Skeletal muscle satellite cell (primary cell): ENCODE data around the gene FZD10. TPM values are rescaled to one million over a fixed set of nuclear protein-coding genes. Genes with fewer than 3 reads are reported as not detected.

Experiments
- H3K27me3 ChIP-seq: 2 replicates; pipeline ENCODE4 v1.7.0; 2013; ENCODE audit warnings: low read length; ENCODE audit not compliant: control insufficient read depth, insufficient read depth
- H3K36me3 ChIP-seq: 2 replicates; pipeline ENCODE4 v1.7.0; 2013; ENCODE audit warnings: mild to moderate bottlenecking, control low read depth, low read length; ENCODE audit not compliant: insufficient read depth
- H3K4me1 ChIP-seq: 2 replicates; pipeline ENCODE4 v1.7.0; 2013; ENCODE audit warnings: low read length; ENCODE audit not compliant: control insufficient read depth, insufficient read depth
- H3K4me2 ChIP-seq: 2 replicates; pipeline ENCODE4 v1.7.0; 2013; ENCODE audit warnings: mild to moderate bottlenecking, low read length
- H3K4me3 ChIP-seq: 2 replicates; pipeline ENCODE4 v1.7.0; 2013; ENCODE audit warnings: low read length
- H3K9ac ChIP-seq: 2 replicates; pipeline ENCODE4 v1.7.0; 2013; ENCODE audit warnings: mild to moderate bottlenecking, low read depth, low read length, moderate library complexity
- H3K9me3 ChIP-seq: replicated peaks from 2 replicates; pipeline ENCODE4 v1.7.0; 2013; ENCODE audit warnings: mild to moderate bottlenecking, control low read depth, low read length
- total RNA-seq: library from RNA; depleted of rRNA; stranded (reverse); fragments of >200 nt; gene quantifications from 2 replicates; pipeline ENCODE4 v1.2.3, GENCODE V29; 2012; rRNA removed

FZD10 gene
- 0.22 and 0.25 TPM in 2 replicates for total RNA-seq

GRCh38 chr12:130162267-130162666 lies at the start of gene FZD10:
FZD10 (plus strand) TSS chr12:130162464; CDS start chr12:130162943, 479 bp downstream.
- H3K36me3 ChIP-seq, result no peaks in the 10 kb centered on the region
- H3K4me1 ChIP-seq, result no peaks in the 10 kb centered on the region
- no peaks in the 10 kb centered on the region for H3K9me3 ChIP-seq
- H3K4me3 ChIP-seq, result no peak within 1 kb of the TSS
- H3K4me2 ChIP-seq, result peak within 1 kb of the TSS; percentile 47
- peaks cover 13% of the 10 kb centered on the region for H3K27me3 ChIP-seq
- no peak within 1 kb of the TSS for H3K9ac ChIP-seq

GRCh38 chr12:130114952-130115351 lies 47.3 kb upstream of the FZD10 start:
- H3K9ac ChIP-seq, result no peak overlapping the region
- H3K27me3 ChIP-seq, result no peaks in the 10 kb centered on the region
- peak overlapping the region; percentile 52 for H3K4me3 ChIP-seq
- no peak overlapping the region for H3K4me2 ChIP-seq
- H3K9me3 ChIP-seq, result peaks cover 8% of the 10 kb centered on the region
- H3K4me1 ChIP-seq, result no peaks in the 10 kb centered on the region
- H3K36me3 ChIP-seq, result no peaks in the 10 kb centered on the region

- Histone ChIP-seq H3K4me1 (no peaks in the 10 kb centered on the region), H3K4me3 (no peak overlapping the region), H3K9ac (no peak overlapping the region), H3K9me3 (peaks cover 8% of the 10 kb centered on the region), H3K36me3 (no peaks in the 10 kb centered on the region), H3K27me3 (no peaks in the 10 kb centered on the region), H3K4me2 (no peak overlapping the region)
Observed at GRCh38 chr12:130115646-130116045, 46.6 kb upstream of the FZD10 start.

GRCh38 chr12:130116791-130117190 lies 45.5 kb upstream of the FZD10 start:
- H3K9ac ChIP-seq, result no peak overlapping the region
- no peaks in the 10 kb centered on the region for H3K27me3 ChIP-seq
- no peaks in the 10 kb centered on the region for H3K36me3 ChIP-seq
- no peaks in the 10 kb centered on the region for H3K4me1 ChIP-seq
- H3K9me3 ChIP-seq, result peaks cover 9% of the 10 kb centered on the region
- H3K4me3 ChIP-seq, result no peak overlapping the region
- no peak overlapping the region for H3K4me2 ChIP-seq

GRCh38 chr12:130117233-130117632 lies 45.0 kb upstream of the FZD10 start:
- H3K4me2 ChIP-seq, result no peak overlapping the region
- peaks cover 11% of the 10 kb centered on the region for H3K9me3 ChIP-seq
- H3K9ac ChIP-seq, result no peak overlapping the region
- no peak overlapping the region for H3K4me3 ChIP-seq
- H3K36me3 ChIP-seq, result no peaks in the 10 kb centered on the region
- H3K27me3 ChIP-seq, result no peaks in the 10 kb centered on the region
- no peaks in the 10 kb centered on the region for H3K4me1 ChIP-seq

GRCh38 chr12:130117701-130118100 lies 44.6 kb upstream of the FZD10 start:
- H3K9ac ChIP-seq, result no peak overlapping the region
- no peak overlapping the region for H3K4me3 ChIP-seq
- H3K36me3 ChIP-seq, result no peaks in the 10 kb centered on the region
- no peaks in the 10 kb centered on the region for H3K4me1 ChIP-seq
- no peaks in the 10 kb centered on the region for H3K27me3 ChIP-seq
- peaks cover 11% of the 10 kb centered on the region for H3K9me3 ChIP-seq
- no peak overlapping the region for H3K4me2 ChIP-seq

GRCh38 chr12:130118181-130118580 lies 44.1 kb upstream of the FZD10 start:
- Histone ChIP-seq H3K9me3 (peaks cover 11% of the 10 kb centered on the region), H3K36me3 (no peaks in the 10 kb centered on the region), H3K4me2 (no peak overlapping the region), H3K4me3 (no peak overlapping the region), H3K27me3 (no peaks in the 10 kb centered on the region), H3K4me1 (no peaks in the 10 kb centered on the region), H3K9ac (no peak overlapping the region)

- no peaks in the 10 kb centered on the region for H3K27me3 ChIP-seq
- no peak overlapping the region for H3K9ac ChIP-seq
- H3K4me3 ChIP-seq, result no peak overlapping the region
- H3K36me3 ChIP-seq, result no peaks in the 10 kb centered on the region
- H3K4me1 ChIP-seq, result no peaks in the 10 kb centered on the region
- H3K9me3 ChIP-seq, result peaks cover 3% of the 10 kb centered on the region
- no peak overlapping the region for H3K4me2 ChIP-seq
Observed at GRCh38 chr12:130119241-130119861, 42.9 kb upstream of the FZD10 start.

- Histone ChIP-seq H3K27me3 (no peaks in the 10 kb centered on the region), H3K4me3 (no peak overlapping the region), H3K4me1 (no peaks in the 10 kb centered on the region), H3K4me2 (no peak overlapping the region), H3K36me3 (no peaks in the 10 kb centered on the region), H3K9me3 (peaks cover 3% of the 10 kb centered on the region), H3K9ac (no peak overlapping the region)
Observed at GRCh38 chr12:130120012-130120805, 42.1 kb upstream of the FZD10 start.

- H3K4me3 ChIP-seq, result no peak overlapping the region
- H3K4me1 ChIP-seq, result no peaks in the 10 kb centered on the region
- H3K9me3 ChIP-seq, result peaks cover 3% of the 10 kb centered on the region
- H3K36me3 ChIP-seq, result no peaks in the 10 kb centered on the region
- no peaks in the 10 kb centered on the region for H3K27me3 ChIP-seq
- H3K4me2 ChIP-seq, result no peak overlapping the region
- H3K9ac ChIP-seq, result no peak overlapping the region
Observed at GRCh38 chr12:130121226-130122000, 40.9 kb upstream of the FZD10 start.

GRCh38 chr12:130122356-130122755 lies 39.9 kb upstream of the FZD10 start:
- H3K9me3 ChIP-seq, result peaks cover 3% of the 10 kb centered on the region

More at GRCh38 chr12:130122356-130122755, 39.9 kb upstream of the FZD10 start:
- Histone ChIP-seq H3K4me2 (no peak overlapping the region), H3K4me1 (no peaks in the 10 kb centered on the region), H3K9ac (no peak overlapping the region), H3K27me3 (no peaks in the 10 kb centered on the region), H3K4me3 (no peak overlapping the region), H3K36me3 (no peaks in the 10 kb centered on the region)
